IPS-15b (cell line): ENCODE data around the gene PITRM1.
A peak's percentile ranks its signal among the peaks of the same experiment; 100 is the strongest.
"Not testable (repeated sequence)": the region's sequence is repeated elsewhere in the genome, so short reads cannot be mapped to it uniquely, and the experiment has no call there.

Experiments
- H3K27me3 ChIP-seq: one replicate; pipeline ENCODE4 v1.6.1; 2013; ENCODE audit warnings: low read length; ENCODE audit not compliant: control insufficient read depth, insufficient read depth
- H3K36me3 ChIP-seq: one replicate; pipeline ENCODE4 v1.6.1; 2013; ENCODE audit warnings: low read length; ENCODE audit not compliant: control insufficient read depth, insufficient read depth
- H3K4me1 ChIP-seq: one replicate; pipeline ENCODE4 v1.6.1; 2013; ENCODE audit warnings: mild to moderate bottlenecking, low read length; ENCODE audit not compliant: control insufficient read depth, insufficient read depth
- H3K4me3 ChIP-seq: one replicate; pipeline ENCODE4 v1.5.1; 2013; ENCODE audit warnings: low read depth, low read length
- H3K9ac ChIP-seq: one replicate; pipeline ENCODE4 v1.6.1; 2013; ENCODE audit warnings: low read depth, mild to moderate bottlenecking, low read length
- H3K9me3 ChIP-seq: one replicate; pipeline ENCODE4 v1.6.1; 2013; ENCODE audit warnings: mild to moderate bottlenecking, low read length; ENCODE audit not compliant: control insufficient read depth, insufficient read depth

PITRM1 gene

GRCh38 chr10:3172446-3173170 lies at the start of gene PITRM1:
Gene PITRM1 (minus strand): TSS chr10:3172782. CDS start chr10:3172772, 10 bp downstream.
- H3K4me1 ChIP-seq, result no peaks in the 10 kb centered on the region
- H3K36me3 ChIP-seq, result peaks cover 6% of the 10 kb centered on the region
- H3K27me3 ChIP-seq, result no peaks in the 10 kb centered on the region
- H3K9ac ChIP-seq, result peak within 1 kb of the TSS; percentile 65
- H3K4me3 ChIP-seq, result peak within 1 kb of the TSS; percentile 73
- H3K9me3 ChIP-seq, result no peaks in the 10 kb centered on the region

- Histone ChIP-seq H3K9me3 (no peaks in the 10 kb centered on the region), H3K4me1 (no peaks in the 10 kb centered on the region), H3K9ac (no peak overlapping the region), H3K36me3 (no peaks in the 10 kb centered on the region), H3K4me3 (no peak overlapping the region), H3K27me3 (no peaks in the 10 kb centered on the region)
Observed at GRCh38 chr10:3222068-3222467, 49.5 kb upstream of the PITRM1 start.

GRCh38 chr10:3221601-3222000 lies 49.0 kb upstream of the PITRM1 start:
- H3K36me3 ChIP-seq, H3K9ac ChIP-seq, H3K9me3 ChIP-seq, H3K4me3 ChIP-seq, H3K4me1 ChIP-seq, H3K27me3 ChIP-seq: not testable (repeated sequence)

GRCh38 chr10:3220853-3221252 lies 48.3 kb upstream of the PITRM1 start:
- H3K9me3 ChIP-seq, result no peaks in the 10 kb centered on the region
- no peaks in the 10 kb centered on the region for H3K36me3 ChIP-seq
- no peaks in the 10 kb centered on the region for H3K27me3 ChIP-seq
- H3K9ac ChIP-seq, result no peak overlapping the region
- H3K4me1 ChIP-seq, result no peaks in the 10 kb centered on the region
- no peak overlapping the region for H3K4me3 ChIP-seq

GRCh38 chr10:3219021-3219628 lies 46.5 kb upstream of the PITRM1 start:
- not testable (repeated sequence) for H3K27me3 ChIP-seq, H3K4me3 ChIP-seq, H3K9me3 ChIP-seq, H3K9ac ChIP-seq, H3K4me1 ChIP-seq, H3K36me3 ChIP-seq

- no peaks in the 10 kb centered on the region for H3K4me1 ChIP-seq
- H3K36me3 ChIP-seq, result no peaks in the 10 kb centered on the region
- no peak overlapping the region for H3K4me3 ChIP-seq
- no peaks in the 10 kb centered on the region for H3K9me3 ChIP-seq
- no peaks in the 10 kb centered on the region for H3K27me3 ChIP-seq
- H3K9ac ChIP-seq, result no peak overlapping the region
Observed at GRCh38 chr10:3217853-3218252, 45.3 kb upstream of the PITRM1 start.

GRCh38 chr10:3217301-3217700 lies 44.7 kb upstream of the PITRM1 start:
- Histone ChIP-seq H3K4me1 (no peaks in the 10 kb centered on the region), H3K9ac (no peak overlapping the region), H3K9me3 (no peaks in the 10 kb centered on the region), H3K27me3 (no peaks in the 10 kb centered on the region), H3K4me3 (no peak overlapping the region), H3K36me3 (no peaks in the 10 kb centered on the region)

GRCh38 chr10:3215153-3215775 lies 42.7 kb upstream of the PITRM1 start:
- Histone ChIP-seq H3K36me3 (no peaks in the 10 kb centered on the region), H3K4me1 (no peaks in the 10 kb centered on the region), H3K4me3 (no peak overlapping the region), H3K27me3 (no peaks in the 10 kb centered on the region), H3K9ac (no peak overlapping the region), H3K9me3 (no peaks in the 10 kb centered on the region)

- H3K9me3 ChIP-seq, result no peaks in the 10 kb centered on the region
- H3K4me3 ChIP-seq, result no peak overlapping the region
- no peaks in the 10 kb centered on the region for H3K36me3 ChIP-seq
- H3K9ac ChIP-seq, result no peak overlapping the region
- H3K27me3 ChIP-seq, result no peaks in the 10 kb centered on the region
- H3K4me1 ChIP-seq, result no peaks in the 10 kb centered on the region
Observed at GRCh38 chr10:3213758-3214515, 41.4 kb upstream of the PITRM1 start.

- H3K9me3 ChIP-seq, result no peaks in the 10 kb centered on the region
- H3K27me3 ChIP-seq, result no peaks in the 10 kb centered on the region
- no peaks in the 10 kb centered on the region for H3K4me1 ChIP-seq
- H3K9ac ChIP-seq, result no peak overlapping the region
- H3K4me3 ChIP-seq, result no peak overlapping the region
- H3K36me3 ChIP-seq, result no peaks in the 10 kb centered on the region
Observed at GRCh38 chr10:3213208-3213607, 40.6 kb upstream of the PITRM1 start.

- no peak overlapping the region for H3K9ac ChIP-seq
- H3K4me3 ChIP-seq, result no peak overlapping the region
- H3K27me3 ChIP-seq, result no peaks in the 10 kb centered on the region
- H3K36me3 ChIP-seq, result no peaks in the 10 kb centered on the region
- H3K9me3 ChIP-seq, result no peaks in the 10 kb centered on the region
- no peaks in the 10 kb centered on the region for H3K4me1 ChIP-seq
Observed at GRCh38 chr10:3210251-3210877, 37.8 kb upstream of the PITRM1 start.
